HG02884 (cell line): ENCODE data around the gene DCHS1.

Source experiments
- ATAC-seq: cut with Tn5 transposase; IDR thresholded peaks from one replicate; pipeline ENCODE4 v1.9.1; 2021; ENCODE audit warnings: mild to moderate bottlenecking, moderate library complexity; ENCODE audit not compliant: unreplicated experiment

DCHS1 gene

GRCh38 chr11:6629892-6630631, 25.5 kb downstream of the DCHS1 start:
- no peak for ATAC-seq

GRCh38 chr11:6629573-6629891, 26.1 kb downstream of the DCHS1 start:
- ATAC-seq, result no peak

GRCh38 chr11:6628526-6628925, 27.1 kb downstream of the DCHS1 start:
- no peak for ATAC-seq

- peak; percentile 64 for ATAC-seq
Observed at GRCh38 chr11:6627762-6628241, 27.8 kb downstream of the DCHS1 start.

- ATAC-seq, result no peak
Observed at GRCh38 chr11:6626971-6627761, 28.4 kb downstream of the DCHS1 start.

GRCh38 chr11:6625832-6626420, 29.7 kb downstream of the DCHS1 start:
- ATAC-seq, result no peak

GRCh38 chr11:6625156-6625831, 30.3 kb downstream of the DCHS1 start:
- ATAC-seq, result no peak

- ATAC-seq, result no peak
Observed at GRCh38 chr11:6623391-6624363, 31.9 kb downstream of the DCHS1 start.

GRCh38 chr11:6622261-6623171, 33.1 kb downstream of the DCHS1 start:
- no peak for ATAC-seq

GRCh38 chr11:6621711-6622211, 33.8 kb downstream of the DCHS1 start:
- ATAC-seq, result no peak

GRCh38 chr11:6620636-6621035, 35.0 kb downstream of the DCHS1 start:
- no peak for ATAC-seq

- ATAC-seq, result peak; percentile 99
Observed at GRCh38 chr11:6619004-6619745, 36.4 kb downstream of the DCHS1 start, which contains the start of gene TPP1. Gene TPP1, minus strand, starts transcription at chr11:6619422. Its CDS starts 22 bp downstream, at chr11:6619400.

- no peak for ATAC-seq
Observed at GRCh38 chr11:6618117-6619003, 37.2 kb downstream of the DCHS1 start.

GRCh38 chr11:6617315-6617781, 38.3 kb downstream of the DCHS1 start:
- no peak for ATAC-seq

GRCh38 chr11:6616596-6617250, 38.9 kb downstream of the DCHS1 start:
- no peak for ATAC-seq

- ATAC-seq, result no peak
Observed at GRCh38 chr11:6615882-6616585, 39.6 kb downstream of the DCHS1 start.
